Neuron (in vitro differentiated cells): Measurements from ENCODE around the gene ROPN1.

Source experiments
- H2AFZ ChIP-seq: one replicate; pipeline ENCODE4 v1.6.1; 2013; ENCODE audit warnings: low read depth, mild to moderate bottlenecking, inconsistent platforms, low read length, moderate library complexity
- H3K27me3 ChIP-seq: one replicate; pipeline ENCODE4 v1.6.1; 2013; ENCODE audit warnings: low read length; ENCODE audit not compliant: insufficient read depth
- H3K36me3 ChIP-seq: one replicate; pipeline ENCODE4 v1.6.1; 2013; ENCODE audit warnings: low read length; ENCODE audit not compliant: insufficient read depth
- H3K4me1 ChIP-seq: one replicate; pipeline ENCODE4 v1.6.1; 2013; ENCODE audit warnings: low read length; ENCODE audit not compliant: insufficient read depth
- H3K4me3 ChIP-seq: 2 replicates; pipeline ENCODE4 v1.5.1; 2013; ENCODE audit warnings: mild to moderate bottlenecking, low read length, moderate library complexity
- H3K9me3 ChIP-seq: one replicate; pipeline ENCODE4 v1.6.1; 2013; ENCODE audit warnings: low read length

ROPN1 gene

GRCh38 chr3:123952844-123953520 lies 38.9 kb downstream of the ROPN1 start:
- H3K27me3 ChIP-seq = no peaks in the 10 kb centered on the region
- H3K36me3 ChIP-seq = peaks cover 75% of the 10 kb centered on the region
- no peaks in the 10 kb centered on the region for H3K4me1 ChIP-seq
- no peaks in the 10 kb centered on the region for H3K9me3 ChIP-seq
- H3K4me3 ChIP-seq = no peak overlapping the region
- H2AFZ ChIP-seq = no peak overlapping the region

GRCh38 chr3:123951522-123952447 lies 40.1 kb downstream of the ROPN1 start:
- Histone ChIP-seq H3K27me3 (no peaks in the 10 kb centered on the region), H3K4me3 (no peak overlapping the region), H2AFZ (no peak overlapping the region), H3K36me3 (peaks cover 83% of the 10 kb centered on the region), H3K9me3 (no peaks in the 10 kb centered on the region), H3K4me1 (no peaks in the 10 kb centered on the region)

GRCh38 chr3:123949641-123950040 lies 42.3 kb downstream of the ROPN1 start:
- Histone ChIP-seq H2AFZ (no peak overlapping the region), H3K9me3 (no peaks in the 10 kb centered on the region), H3K4me1 (no peaks in the 10 kb centered on the region), H3K36me3 (peaks cover 84% of the 10 kb centered on the region), H3K4me3 (no peak overlapping the region), H3K27me3 (no peaks in the 10 kb centered on the region)

- Histone ChIP-seq H3K4me3 (no peak overlapping the region), H3K36me3 (peaks cover 87% of the 10 kb centered on the region), H3K9me3 (no peaks in the 10 kb centered on the region), H3K27me3 (no peaks in the 10 kb centered on the region), H3K4me1 (no peaks in the 10 kb centered on the region), H2AFZ (no peak overlapping the region)
Observed at GRCh38 chr3:123948449-123948848, 43.5 kb downstream of the ROPN1 start.

- Histone ChIP-seq H3K36me3 (peaks cover 86% of the 10 kb centered on the region), H3K4me3 (no peak overlapping the region), H3K4me1 (no peaks in the 10 kb centered on the region), H3K27me3 (no peaks in the 10 kb centered on the region), H3K9me3 (no peaks in the 10 kb centered on the region), H2AFZ (no peak overlapping the region)
Observed at GRCh38 chr3:123947482-123947881, 44.4 kb downstream of the ROPN1 start.

- Histone ChIP-seq H3K27me3 (no peaks in the 10 kb centered on the region), H3K4me3 (no peak overlapping the region), H2AFZ (no peak overlapping the region), H3K9me3 (no peaks in the 10 kb centered on the region), H3K4me1 (peaks cover 17% of the 10 kb centered on the region), H3K36me3 (peaks cover 75% of the 10 kb centered on the region)
Observed at GRCh38 chr3:123941542-123941941, 50.4 kb downstream of the ROPN1 start.

GRCh38 chr3:123941121-123941520 lies 50.8 kb downstream of the ROPN1 start:
- no peaks in the 10 kb centered on the region for H3K27me3 ChIP-seq
- H2AFZ ChIP-seq = no peak overlapping the region
- peaks cover 73% of the 10 kb centered on the region for H3K36me3 ChIP-seq
- no peak overlapping the region for H3K4me3 ChIP-seq
- H3K4me1 ChIP-seq = peaks cover 17% of the 10 kb centered on the region
- H3K9me3 ChIP-seq = no peaks in the 10 kb centered on the region

- Histone ChIP-seq H3K9me3 (no peaks in the 10 kb centered on the region), H2AFZ (no peak overlapping the region), H3K4me3 (no peak overlapping the region), H3K4me1 (peaks cover 17% of the 10 kb centered on the region), H3K27me3 (no peaks in the 10 kb centered on the region), H3K36me3 (peaks cover 67% of the 10 kb centered on the region)
Observed at GRCh38 chr3:123939706-123940105, 52.2 kb downstream of the ROPN1 start.

- Histone ChIP-seq H3K36me3 (peaks cover 58% of the 10 kb centered on the region), H3K9me3 (no peaks in the 10 kb centered on the region), H3K27me3 (no peaks in the 10 kb centered on the region), H3K4me1 (peaks cover 17% of the 10 kb centered on the region), H2AFZ (no peak overlapping the region), H3K4me3 (no peak overlapping the region)
Observed at GRCh38 chr3:123936400-123936799, 55.5 kb downstream of the ROPN1 start.

GRCh38 chr3:123935830-123936229 lies 56.1 kb downstream of the ROPN1 start:
- Histone ChIP-seq H3K27me3 (no peaks in the 10 kb centered on the region), H3K4me3 (no peak overlapping the region), H3K4me1 (peaks cover 17% of the 10 kb centered on the region), H2AFZ (no peak overlapping the region), H3K36me3 (peaks cover 59% of the 10 kb centered on the region), H3K9me3 (no peaks in the 10 kb centered on the region)

GRCh38 chr3:123934250-123934649 lies 57.7 kb downstream of the ROPN1 start:
- H2AFZ ChIP-seq = no peak overlapping the region
- no peaks in the 10 kb centered on the region for H3K9me3 ChIP-seq
- H3K4me1 ChIP-seq = peaks cover 6% of the 10 kb centered on the region
- no peak overlapping the region for H3K4me3 ChIP-seq
- H3K27me3 ChIP-seq = no peaks in the 10 kb centered on the region
- H3K36me3 ChIP-seq = peaks cover 61% of the 10 kb centered on the region

GRCh38 chr3:123930445-123930844 lies 61.5 kb downstream of the ROPN1 start:
- Histone ChIP-seq H2AFZ (no peak overlapping the region), H3K27me3 (no peaks in the 10 kb centered on the region), H3K36me3 (peaks cover 71% of the 10 kb centered on the region), H3K4me3 (no peak overlapping the region), H3K9me3 (no peaks in the 10 kb centered on the region), H3K4me1 (no peaks in the 10 kb centered on the region)

GRCh38 chr3:123929325-123929724 lies 62.6 kb downstream of the ROPN1 start:
- Histone ChIP-seq H3K27me3 (no peaks in the 10 kb centered on the region), H3K4me3 (no peak overlapping the region), H2AFZ (no peak overlapping the region), H3K4me1 (no peaks in the 10 kb centered on the region), H3K36me3 (peaks cover 71% of the 10 kb centered on the region), H3K9me3 (peaks cover 4% of the 10 kb centered on the region)
